ENCODE measurements around the gene TMEM132E.

Gene TMEM132E

DNA sequence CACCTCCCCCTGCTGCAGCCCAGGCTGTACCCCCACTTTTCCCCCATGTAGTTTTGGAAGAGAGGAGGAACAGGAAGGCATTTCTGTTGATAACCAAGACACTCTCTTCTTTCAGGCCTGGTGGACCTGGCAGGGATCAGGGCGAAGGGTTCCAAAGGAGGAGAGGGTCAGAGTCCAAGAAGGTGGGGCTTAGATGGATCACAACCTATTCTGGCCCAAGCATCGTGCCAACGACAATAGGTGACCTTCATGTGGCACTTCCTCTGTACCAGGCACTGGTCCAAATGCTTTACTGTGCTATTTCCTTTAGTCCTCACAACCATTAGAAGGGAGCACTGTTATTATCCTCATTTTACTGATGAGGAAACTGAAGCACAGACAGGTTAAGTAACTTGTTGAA lies 84.3 kb downstream of the TMEM132E start:
- no peak overlapping the region for H3K9ac ChIP-seq (ENCODE audit: low read depth, low read length)
- no peak overlapping the region for H3K27ac ChIP-seq (ENCODE audit: low read length)
- H3K27me3 ChIP-seq (ENCODE audit: insufficient read depth, low read length, poor library complexity), result peaks cover 14% of the 10 kb centered on the region
- no peaks in the 10 kb centered on the region for H3K79me2 ChIP-seq (ENCODE audit: insufficient read depth, low read length)
- H2AFZ ChIP-seq (ENCODE audit: low read depth, low read length), result no peak overlapping the region
- DNase-seq (no peak), ATAC-seq (ENCODE audit: insufficient read depth, low read depth) (no peak)
- H4K20me1 ChIP-seq (ENCODE audit: insufficient read depth, low read length), result no peaks in the 10 kb centered on the region
- H3K9me3 ChIP-seq (ENCODE audit: insufficient read depth, low read length, severe bottlenecking), result no peaks in the 10 kb centered on the region
- no peak overlapping the region for H3K4me2 ChIP-seq (ENCODE audit: insufficient read depth, low read length)
- no peaks in the 10 kb centered on the region for H3K4me1 ChIP-seq (ENCODE audit: insufficient read depth, low read length)
- TF ChIP-seq, protein P1, sequence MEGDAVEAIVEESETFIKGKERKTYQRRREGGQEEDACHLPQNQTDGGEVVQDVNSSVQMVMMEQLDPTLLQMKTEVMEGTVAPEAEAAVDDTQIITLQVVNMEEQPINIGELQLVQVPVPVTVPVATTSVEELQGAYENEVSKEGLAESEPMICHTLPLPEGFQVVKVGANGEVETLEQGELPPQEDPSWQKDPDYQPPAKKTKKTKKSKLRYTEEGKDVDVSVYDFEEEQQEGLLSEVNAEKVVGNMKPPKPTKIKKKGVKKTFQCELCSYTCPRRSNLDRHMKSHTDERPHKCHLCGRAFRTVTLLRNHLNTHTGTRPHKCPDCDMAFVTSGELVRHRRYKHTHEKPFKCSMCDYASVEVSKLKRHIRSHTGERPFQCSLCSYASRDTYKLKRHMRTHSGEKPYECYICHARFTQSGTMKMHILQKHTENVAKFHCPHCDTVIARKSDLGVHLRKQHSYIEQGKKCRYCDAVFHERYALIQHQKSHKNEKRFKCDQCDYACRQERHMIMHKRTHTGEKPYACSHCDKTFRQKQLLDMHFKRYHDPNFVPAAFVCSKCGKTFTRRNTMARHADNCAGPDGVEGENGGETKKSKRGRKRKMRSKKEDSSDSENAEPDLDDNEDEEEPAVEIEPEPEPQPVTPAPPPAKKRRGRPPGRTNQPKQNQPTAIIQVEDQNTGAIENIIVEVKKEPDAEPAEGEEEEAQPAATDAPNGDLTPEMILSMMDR (IDR thresholded peaks at IDR 0.05; ENCODE audit: borderline replicate concordance, extremely low read depth, low read length, poor library complexity, severe bottlenecking), result no peak
- TF ChIP-seq EZH2 (IDR thresholded peaks at IDR 0.05; ENCODE audit: borderline replicate concordance, low read depth, low read length, severe bottlenecking), result no peak
- no peak overlapping the region for H3K4me3 ChIP-seq (ENCODE audit: low read depth in 1 of 2, low read length in 2 of 2)
- no peaks in the 10 kb centered on the region for H3K36me3 ChIP-seq (ENCODE audit: insufficient read depth, low read length)

GRCh38 chr17:34665150-34665806 lies 85.9 kb downstream of the TMEM132E start:
- H2AFZ ChIP-seq (ENCODE audit: low read depth, low read length), result no peak overlapping the region
- no peak overlapping the region for H3K4me2 ChIP-seq (ENCODE audit: insufficient read depth, low read length)
- H3K4me1 ChIP-seq (ENCODE audit: insufficient read depth, low read length), result no peaks in the 10 kb centered on the region
- no peak overlapping the region for H3K9ac ChIP-seq (ENCODE audit: low read depth, low read length)
- no peak overlapping the region for H3K4me3 ChIP-seq (ENCODE audit: low read depth in 1 of 2, low read length in 2 of 2)
- ATAC-seq (ENCODE audit: insufficient read depth, low read depth) (peak; percentile 69; the same call in 2 of the 3 replicates), DNase-seq (peak; percentile 21)
- no peaks in the 10 kb centered on the region for H3K9me3 ChIP-seq (ENCODE audit: insufficient read depth, low read length, severe bottlenecking)
- no peak overlapping the region for H3K27ac ChIP-seq (ENCODE audit: low read length)
- no peaks in the 10 kb centered on the region for H3K36me3 ChIP-seq (ENCODE audit: insufficient read depth, low read length)
- H4K20me1 ChIP-seq (ENCODE audit: insufficient read depth, low read length), result no peaks in the 10 kb centered on the region
- no peaks in the 10 kb centered on the region for H3K79me2 ChIP-seq (ENCODE audit: insufficient read depth, low read length)
- no peak for TF ChIP-seq EZH2 (IDR thresholded peaks at IDR 0.05; ENCODE audit: borderline replicate concordance, low read depth, low read length, severe bottlenecking)
- TF ChIP-seq, protein P1 (IDR thresholded peaks at IDR 0.05; ENCODE audit: borderline replicate concordance, extremely low read depth, low read length, poor library complexity, severe bottlenecking), result no peak
- peaks cover 14% of the 10 kb centered on the region for H3K27me3 ChIP-seq (ENCODE audit: insufficient read depth, low read length, poor library complexity)

DNA sequence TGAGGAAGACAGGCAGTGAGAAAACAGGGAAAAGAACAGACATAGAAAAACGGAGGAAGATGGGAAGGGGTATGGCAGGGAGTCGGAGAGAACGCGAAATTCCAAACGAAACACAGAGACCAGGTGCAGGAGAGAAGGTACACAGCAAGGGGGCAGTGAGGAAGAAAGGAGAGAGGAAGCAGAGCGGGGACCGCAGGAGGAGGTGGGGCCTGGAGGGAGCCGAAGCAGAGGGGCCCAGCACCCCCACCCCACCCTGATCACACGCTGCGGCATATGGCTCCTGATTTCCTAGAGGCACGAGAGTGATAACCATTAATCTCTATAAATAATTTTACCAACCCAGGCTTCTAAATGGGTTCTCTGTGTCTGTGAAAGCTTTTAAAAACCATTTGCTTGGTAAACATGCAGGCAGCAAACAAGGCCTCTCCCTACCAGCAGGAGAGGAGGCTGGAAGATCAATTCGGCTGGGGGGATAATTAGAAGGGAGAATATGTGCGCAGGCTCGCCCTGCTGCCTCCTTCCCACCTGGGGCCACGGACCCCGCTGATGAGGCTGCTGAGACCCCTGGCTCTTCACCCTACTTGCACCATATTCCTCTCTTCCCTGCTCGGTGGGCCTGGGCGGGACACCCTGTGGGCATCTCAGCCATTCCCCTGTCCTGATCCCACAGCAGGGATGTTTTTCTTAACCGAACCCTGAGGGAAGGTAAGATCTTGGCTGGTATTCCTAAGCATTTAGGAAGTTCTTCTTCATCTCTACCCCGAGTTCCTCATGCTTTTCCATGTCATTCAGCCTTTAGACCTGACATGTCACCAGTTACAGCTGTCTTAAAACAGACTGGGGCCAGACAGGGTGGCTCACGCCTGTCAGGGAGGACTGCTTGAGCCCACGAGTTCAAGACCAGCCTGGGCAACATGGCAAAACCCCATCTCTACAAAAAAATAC lies 86.7 kb downstream of the TMEM132E start:
- Histone ChIP-seq H4K20me1 (ENCODE audit: insufficient read depth, low read length) (no peaks in the 10 kb centered on the region), H3K9me3 (ENCODE audit: insufficient read depth, low read length, severe bottlenecking) (no peaks in the 10 kb centered on the region), H3K4me1 (ENCODE audit: insufficient read depth, low read length) (no peaks in the 10 kb centered on the region), H3K9ac (ENCODE audit: low read depth, low read length) (no peak overlapping the region), H3K27me3 (ENCODE audit: insufficient read depth, low read length, poor library complexity) (peaks cover 13% of the 10 kb centered on the region), H3K4me2 (ENCODE audit: insufficient read depth, low read length) (no peak overlapping the region), H3K27ac (ENCODE audit: low read length) (no peak overlapping the region), H3K79me2 (ENCODE audit: insufficient read depth, low read length) (no peaks in the 10 kb centered on the region), H2AFZ (ENCODE audit: low read depth, low read length) (no peak overlapping the region), H3K4me3 (ENCODE audit: low read depth in 1 of 2, low read length in 2 of 2) (no peak overlapping the region), H3K36me3 (ENCODE audit: insufficient read depth, low read length) (no peaks in the 10 kb centered on the region)
- no peak for ATAC-seq (ENCODE audit: insufficient read depth, low read depth)
- TF ChIP-seq, protein P1 (IDR thresholded peaks at IDR 0.05; ENCODE audit: borderline replicate concordance, extremely low read depth, low read length, poor library complexity, severe bottlenecking), result no peak
- TF ChIP-seq EZH2 (IDR thresholded peaks at IDR 0.05; ENCODE audit: borderline replicate concordance, low read depth, low read length, severe bottlenecking), result no peak
- DNase-seq, result no peak
